K562 (cell line): ENCODE data around the gene DAPK2. TPM values are rescaled to one million over a fixed set of nuclear protein-coding genes. Genes with fewer than 3 reads are reported as not detected.

ENCODE experiments used
- ATAC-seq: fragments of 200-7000 bp; cut with Tn5 transposase; 3 replicates; pipeline ENCODE4 v1.9.1; 2020; ENCODE audit warnings: moderate library complexity
- BruUV-seq: library from RNA; stranded (reverse); fragments of 400-500 nt; replicated peaks from 2 replicates; lab custom pipeline; 2021; lab: Mats Ljungman, UMichigan
- CTCF ChIA-PET: fragments of 300-600 bp; formaldehyde crosslinking; extraction: SDS; loops from one replicate; lab custom pipeline; 2021; ENCODE audit warnings: low intra/inter-chr PET ratio; lab: Yijun Ruan, JAX
- POLR2A ChIA-PET: fragments of 300-600, 350-650 bp; sonication (Branson Sonifier 250); formaldehyde crosslinking; extraction: SDS; loops from one replicate; lab custom pipeline; 2021; ENCODE audit warnings: antibody characterized with exemption, inconsistent platforms; lab: Yijun Ruan, JAX
- DNase-seq, 4 experiments: peaks; one replicate each; pipeline versions ENCODE4 v3.0.0 to v3.0.0-alpha.2; 2011 to 2018; ENCODE audit warnings: low spot score in 3 of 4, mixed read lengths in 3 of 4; ENCODE audit errors: extremely low read depth in 1 of 4
- FAIRE-seq: peaks from 2 replicates; lab custom pipeline; 2011; peaks lifted over from hg19 to GRCh38; lab: Jason Lieb, UNC
- H2AFZ ChIP-seq: 2 replicates; pipeline ENCODE4 v1.6.0; 2011; ENCODE audit warnings: low read depth, low read length, control low read depth, inconsistent platforms
- H3K27ac ChIP-seq: fragments of 200-600 bp; 3 replicates; pipeline ENCODE4 v1.8.0; 2011; ENCODE audit warnings: low read depth, mild to moderate bottlenecking, control low read depth, inconsistent platforms, low read length, moderate library complexity, mixed read lengths; ENCODE audit errors: extremely low read depth
- H3K27me3 ChIP-seq, 2 experiments: fragments of 300-600 bp in 1 of 2; 2 replicates in 1 of 2; 3 replicates in 1 of 2; pipeline versions ENCODE4 v1.6.0 to v1.8.0; 2011; ENCODE audit warnings: inconsistent platforms in 2 of 2, low read length in 2 of 2, mild to moderate bottlenecking in 1 of 2, mixed read lengths in 1 of 2, moderate library complexity in 1 of 2; ENCODE audit not compliant: control insufficient read depth in 2 of 2, insufficient read depth in 2 of 2
- H3K36me3 ChIP-seq: fragments of 300-600 bp; 3 replicates; pipeline ENCODE4 v1.8.0; 2011; ENCODE audit warnings: mild to moderate bottlenecking, low read length, inconsistent platforms; ENCODE audit not compliant: control insufficient read depth, insufficient read depth
- H3K4me1 ChIP-seq, 2 experiments: fragments of 200-600 bp in 1 of 2; replicated peaks in 1 of 2; 2 replicates in 1 of 2; 3 replicates in 1 of 2; pipeline versions ENCODE4 v1.5.1 to v1.8.0; 2011; ENCODE audit warnings: inconsistent platforms in 2 of 2, low read length in 2 of 2, mild to moderate bottlenecking in 1 of 2, mixed read lengths in 1 of 2, moderate library complexity in 1 of 2; ENCODE audit not compliant: control insufficient read depth in 2 of 2, insufficient read depth in 2 of 2
- H3K4me2 ChIP-seq: 2 replicates; pipeline ENCODE4 v1.6.1; 2011; ENCODE audit warnings: low read length, control low read depth, inconsistent platforms, mixed read lengths; ENCODE audit not compliant: insufficient read depth
- H3K4me3 ChIP-seq: fragments of 200-600 bp; sonication (generic), shearing (Covaris generic); 2 replicates; pipeline ENCODE4 v1.5.1; 2016; ENCODE audit warnings: control low read depth, inconsistent platforms
- H3K79me2 ChIP-seq: fragments of 200-600 bp; 3 replicates; pipeline ENCODE4 v1.8.0; 2011; ENCODE audit warnings: low read length, inconsistent platforms; ENCODE audit not compliant: control insufficient read depth, insufficient read depth
- H3K9ac ChIP-seq, 2 experiments: 2 replicates each; pipeline versions ENCODE4 v1.6.0 to v1.6.1; 2011; ENCODE audit warnings: low read depth in 2 of 2, low read length in 2 of 2, control low read depth in 1 of 2, inconsistent platforms in 1 of 2, mild to moderate bottlenecking in 1 of 2, mixed read lengths in 1 of 2; ENCODE audit not compliant: insufficient read depth in 1 of 2
- H3K9me1 ChIP-seq: one replicate; pipeline ENCODE4 v1.6.0; 2011; ENCODE audit warnings: inconsistent platforms, mild to moderate bottlenecking, low read length, moderate library complexity; ENCODE audit not compliant: control insufficient read depth, insufficient read depth
- H3K9me3 ChIP-seq: replicated peaks from 2 replicates; pipeline ENCODE4 v1.5.1; 2011; ENCODE audit warnings: low read depth, low read length, inconsistent platforms; ENCODE audit not compliant: control insufficient read depth, insufficient read depth
- H4K20me1 ChIP-seq: replicated peaks from 2 replicates; pipeline ENCODE4 v1.6.1; 2011; ENCODE audit warnings: low read length, inconsistent platforms, mixed read lengths; ENCODE audit not compliant: control insufficient read depth, insufficient read depth
- FOSL1 ChIP-seq: fragments of 200-800 bp; sonication (Bioruptor generic); conservative IDR thresholded peaks from 2 replicates; pipeline ENCODE4 v1.6.1; 2016; ENCODE audit warnings: missing genetic modification characterization, missing compliant biosample characterization
- FOXP4 ChIP-seq: sonication (generic); formaldehyde crosslinking; IDR thresholded peaks from 2 replicates; pipeline ENCODE4 v1.8.0; 2022; ENCODE audit warnings: mild to moderate bottlenecking, missing genetic modification reagents, borderline replicate concordance
- KLF1 ChIP-seq: fragments of 450-650 bp; IDR thresholded peaks from 2 replicates; pipeline ENCODE4 v1.6.1; 2016; ENCODE audit warnings: missing genetic modification characterization, missing compliant biosample characterization
- MEIS2 ChIP-seq: fragments of 450-650 bp; IDR thresholded peaks from 2 replicates; pipeline ENCODE4 v1.6.1; 2014; ENCODE audit warnings: mild to moderate bottlenecking; ENCODE audit not compliant: partially characterized antibody
- NCOA1 ChIP-seq: fragments of 450-650 bp; IDR thresholded peaks from 2 replicates; pipeline ENCODE4 v1.6.1; 2016; ENCODE audit warnings: low read depth
- PHB2 ChIP-seq: fragments of 450-650 bp; IDR thresholded peaks from 2 replicates; pipeline ENCODE4 v1.6.1; 2017; ENCODE audit warnings: low read depth
- PKNOX1 ChIP-seq: fragments of 450-650 bp; IDR thresholded peaks from 2 replicates; pipeline ENCODE4 v1.6.1; 2016
- WGBS: fragments of 100-300 bp; shearing (Covaris generic); methylation state at CpG from one replicate; pipeline ENCODE4 v1.1.6; 2016; ENCODE audit warnings: low coverage, mixed read lengths; ENCODE audit not compliant: insufficient coverage; ENCODE audit errors: missing lambda C conversion rate; 5-methylcytosine and 5-hydroxymethylcytosine counted together
- in situ Hi-C: fragments of 300-500 bp; cut with MboI; formaldehyde crosslinking; loops from 4 replicates; pipeline ENCODE4 v1.15.0; 2018; ENCODE audit warnings: inconsistent platforms, mixed read lengths
- intact Hi-C: fragments of 100-400 bp; cut with micrococcal nuclease; formaldehyde crosslinking; loops from 2 replicates; pipeline ENCODE4 v1.14.2; 2022
- polyA plus RNA-seq, 8 experiments: library from polyadenylated mRNA; depleted of rRNA in 4 of 8; stranded (reverse) in 5 of 8; unstranded in 3 of 8; fragments of >200 nt; fragmentation: Nextera tagmentation in 2 of 8; fragmentation: Illumina TruSeq in 1 of 8; extraction: Ambion mirVana in 2 of 8; extraction: Trizol in 1 of 8; gene quantifications; 2 replicates each; pipeline versions ENCODE4 v1.2.1 to v1.2.3, GENCODE V29; 2011 to 2014; ENCODE audit warnings: inconsistent platforms in 1 of 8, missing spikeins in 1 of 8
- total RNA-seq, 7 experiments: library from RNA; depleted of rRNA in 6 of 7; stranded (reverse); fragments of >200 nt in 6 of 7; fragmentation: Illumina TruSeq in 2 of 7; extraction: Trizol in 2 of 7; gene quantifications; 2 replicates each; pipeline versions ENCODE4 v1.2.1 to v1.2.3, GENCODE V29; 2011 to 2021; ENCODE audit warnings: low replicate concordance in 1 of 7
- TF ChIP-seq, protein P1 (sequence below): sonication (generic); IDR thresholded peaks from 2 replicates; pipeline ENCODE4 v1.6.1; 2016
- TF ChIP-seq, protein P2 (sequence below), 2 experiments: IDR thresholded peaks in 1 of 2; conservative IDR thresholded peaks in 1 of 2; 2 replicates each; pipeline ENCODE4 v1.6.1; 2016; ENCODE audit warnings: low read depth in 2 of 2, mild to moderate bottlenecking in 1 of 2, missing compliant biosample characterization in 1 of 2, missing genetic modification characterization in 1 of 2, moderate library complexity in 1 of 2

Gene DAPK2
- total and polyA plus RNA-seq, 9 of the 15 experiments (the other 6 are each of a cell fraction or from before 2014, with no cell fraction given): 0.14 to 5.2 (median 2.2) TPM

- H3K27me3 ChIP-seq: no peaks in the 10 kb centered on the region
- H3K4me3 ChIP-seq: no peak overlapping the region
- ATAC-seq (no peak), FAIRE-seq (peak; percentile 59), DNase-seq (peak in 2 of 4 experiments; percentile 25 to 29)
- intact Hi-C loops: no loop called here
- H3K9me3 ChIP-seq: no peaks in the 10 kb centered on the region
- H3K9me1 ChIP-seq: no peaks in the 10 kb centered on the region
- TF ChIP-seq PHB2 (no peak), KLF1 (tag) (no peak), FOSL1 (peak; percentile 45), FOXP4 (CRISPR knock-in tag) (no peak), MEIS2 (peak; percentile 89), NCOA1 (no peak), PKNOX1 (peak; percentile 45; the same call in 1 of the 2 replicates)
- TF ChIP-seq, protein P1, sequence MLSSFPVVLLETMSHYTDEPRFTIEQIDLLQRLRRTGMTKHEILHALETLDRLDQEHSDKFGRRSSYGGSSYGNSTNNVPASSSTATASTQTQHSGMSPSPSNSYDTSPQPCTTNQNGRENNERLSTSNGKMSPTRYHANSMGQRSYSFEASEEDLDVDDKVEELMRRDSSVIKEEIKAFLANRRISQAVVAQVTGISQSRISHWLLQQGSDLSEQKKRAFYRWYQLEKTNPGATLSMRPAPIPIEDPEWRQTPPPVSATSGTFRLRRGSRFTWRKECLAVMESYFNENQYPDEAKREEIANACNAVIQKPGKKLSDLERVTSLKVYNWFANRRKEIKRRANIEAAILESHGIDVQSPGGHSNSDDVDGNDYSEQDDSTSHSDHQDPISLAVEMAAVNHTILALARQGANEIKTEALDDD: peak; percentile 72; the same call in 1 of the 2 replicates
- TF ChIP-seq, protein P2, sequence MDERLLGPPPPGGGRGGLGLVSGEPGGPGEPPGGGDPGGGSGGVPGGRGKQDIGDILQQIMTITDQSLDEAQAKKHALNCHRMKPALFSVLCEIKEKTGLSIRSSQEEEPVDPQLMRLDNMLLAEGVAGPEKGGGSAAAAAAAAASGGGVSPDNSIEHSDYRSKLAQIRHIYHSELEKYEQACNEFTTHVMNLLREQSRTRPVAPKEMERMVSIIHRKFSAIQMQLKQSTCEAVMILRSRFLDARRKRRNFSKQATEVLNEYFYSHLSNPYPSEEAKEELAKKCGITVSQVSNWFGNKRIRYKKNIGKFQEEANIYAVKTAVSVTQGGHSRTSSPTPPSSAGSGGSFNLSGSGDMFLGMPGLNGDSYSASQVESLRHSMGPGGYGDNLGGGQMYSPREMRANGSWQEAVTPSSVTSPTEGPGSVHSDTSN (CRISPR knock-in tag; IDR thresholded peaks at IDR 0.05; ENCODE audit: low read depth): no peak
- TF ChIP-seq, protein P2 (tag; conservative IDR thresholded peaks at IDR 0.05; ENCODE audit: low read depth): peak; percentile 64
- in situ Hi-C loops: no loop called here
- BruUV-seq: no TSS peak
- WGBS: 7% methylated on average over 3 of the region's 3 CpGs
- H4K20me1 ChIP-seq: no peaks in the 10 kb centered on the region
- no peak overlapping the region for H3K27ac ChIP-seq
- H3K4me2 ChIP-seq: no peak overlapping the region
- H3K4me1 ChIP-seq: peaks cover 8 to 34% of the 10 kb centered on the region in 2 experiments; a peak in 4 of 5 replicates
- no peak overlapping the region for H2AFZ ChIP-seq
- H3K79me2 ChIP-seq: no peaks in the 10 kb centered on the region
- ChIA-PET POLR2A (interaction anchor here (0.6 to 1.3 kb wide), 2 partner anchors 11 to 41 kb away, joined by 3 read pairs; no protein-coding TSS in a partner anchor), CTCF (no interaction called here)
- H3K9ac ChIP-seq: no peak overlapping the region
- H3K36me3 ChIP-seq: no peaks in the 10 kb centered on the region
Measured at GRCh38 chr15:64013179-64014062, 32.9 kb downstream of the DAPK2 start.
